ENCODE measurements around the gene GNAZ. TPM values are rescaled to one million over a fixed set of nuclear protein-coding genes. Genes with fewer than 3 reads are reported as not detected.
A peak's percentile ranks its signal among the peaks of the same experiment; 100 is the strongest.
"Not testable (repeated sequence)": the region's sequence is repeated elsewhere in the genome, so short reads cannot be mapped to it uniquely, and the experiment has no call there.

The GNAZ gene
- total and polyA plus RNA-seq, 9 donors = 3.0 to 4.8 (median 3.7) TPM

GRCh38 chr22:23044570-23044969 lies 25.7 kb upstream of the GNAZ start:
- peaks cover 5% of the 10 kb centered on the region for H3K27me3 ChIP-seq (ENCODE audit: control insufficient read depth, insufficient read depth, low read length)
- no peak overlapping the region for H3K4me3 ChIP-seq (ENCODE audit: low read length)
- H3K9me3 ChIP-seq (replicated peaks; ENCODE audit: control insufficient read depth, low read depth, low read length) = peaks cover 16% of the 10 kb centered on the region
- H3K36me3 ChIP-seq (ENCODE audit: control insufficient read depth, insufficient read depth, low read length) = no peaks in the 10 kb centered on the region
- no peaks in the 10 kb centered on the region for H3K4me1 ChIP-seq (ENCODE audit: control insufficient read depth, insufficient read depth, low read length)
- H3K27ac ChIP-seq (ENCODE audit: low read length) = no peak overlapping the region
- no peak for DNase-seq
- no CpG with 5 or more reads among the region's 1 CpG for WGBS (ENCODE audit: insufficient coverage)

GRCh38 chr22:23045461-23045860 lies 24.9 kb upstream of the GNAZ start:
- Histone ChIP-seq H3K9me3 (replicated peaks; ENCODE audit: control insufficient read depth, low read depth, low read length) (peaks cover 16% of the 10 kb centered on the region), H3K4me1 (ENCODE audit: control insufficient read depth, insufficient read depth, low read length) (no peaks in the 10 kb centered on the region), H3K36me3 (ENCODE audit: control insufficient read depth, insufficient read depth, low read length) (no peaks in the 10 kb centered on the region), H3K27me3 (ENCODE audit: control insufficient read depth, insufficient read depth, low read length) (peaks cover 5% of the 10 kb centered on the region), H3K4me3 (ENCODE audit: low read length) (no peak overlapping the region), H3K27ac (ENCODE audit: low read length) (no peak overlapping the region)
- no CpG with 5 or more reads among the region's 2 CpGs for WGBS (ENCODE audit: insufficient coverage)
- DNase-seq = no peak

- peaks cover 5% of the 10 kb centered on the region for H3K27me3 ChIP-seq (ENCODE audit: control insufficient read depth, insufficient read depth, low read length)
- no peak overlapping the region for H3K4me3 ChIP-seq (ENCODE audit: low read length)
- no peak overlapping the region for H3K27ac ChIP-seq (ENCODE audit: low read length)
- H3K4me1 ChIP-seq (ENCODE audit: control insufficient read depth, insufficient read depth, low read length) = no peaks in the 10 kb centered on the region
- H3K9me3 ChIP-seq (replicated peaks; ENCODE audit: control insufficient read depth, low read depth, low read length) = peaks cover 16% of the 10 kb centered on the region
- H3K36me3 ChIP-seq (ENCODE audit: control insufficient read depth, insufficient read depth, low read length) = no peaks in the 10 kb centered on the region
- WGBS (ENCODE audit: insufficient coverage) = 70% methylated on average over 4 of the region's 8 CpGs
- DNase-seq = peak; percentile 19
Measured at GRCh38 chr22:23047265-23047664, 23.1 kb upstream of the GNAZ start.

- Histone ChIP-seq H3K36me3 (ENCODE audit: control insufficient read depth, insufficient read depth, low read length) (no peaks in the 10 kb centered on the region), H3K27me3 (ENCODE audit: control insufficient read depth, insufficient read depth, low read length) (peaks cover 5% of the 10 kb centered on the region), H3K4me3 (ENCODE audit: low read length) (no peak overlapping the region), H3K4me1 (ENCODE audit: control insufficient read depth, insufficient read depth, low read length) (no peaks in the 10 kb centered on the region), H3K27ac (ENCODE audit: low read length) (no peak overlapping the region), H3K9me3 (replicated peaks; ENCODE audit: control insufficient read depth, low read depth, low read length) (peaks cover 16% of the 10 kb centered on the region)
- WGBS (ENCODE audit: insufficient coverage) = 82% methylated on average over 5 of the region's 6 CpGs
- no peak for DNase-seq
Measured at GRCh38 chr22:23047742-23048141, 22.6 kb upstream of the GNAZ start.

- peaks cover 16% of the 10 kb centered on the region for H3K9me3 ChIP-seq (replicated peaks; ENCODE audit: control insufficient read depth, low read depth, low read length)
- not testable (repeated sequence) for H3K27ac ChIP-seq (ENCODE audit: low read length); H3K27me3 ChIP-seq (ENCODE audit: control insufficient read depth, insufficient read depth, low read length); H3K4me1 ChIP-seq (ENCODE audit: control insufficient read depth, insufficient read depth, low read length); DNase-seq; H3K36me3 ChIP-seq (ENCODE audit: control insufficient read depth, insufficient read depth, low read length); H3K4me3 ChIP-seq (ENCODE audit: low read length)
- no CpG with 5 or more reads among the region's 1 CpG for WGBS (ENCODE audit: insufficient coverage)
Measured at GRCh38 chr22:23050546-23050945, 19.8 kb upstream of the GNAZ start.

GRCh38 chr22:23053051-23053707 lies 17.1 kb upstream of the GNAZ start:
- Histone ChIP-seq H3K27me3 (ENCODE audit: control insufficient read depth, insufficient read depth, low read length) (peaks cover 7% of the 10 kb centered on the region), H3K4me3 (ENCODE audit: low read length) (no peak overlapping the region), H3K27ac (ENCODE audit: low read length) (no peak overlapping the region), H3K9me3 (replicated peaks; ENCODE audit: control insufficient read depth, low read depth, low read length) (peaks cover 10% of the 10 kb centered on the region), H3K36me3 (ENCODE audit: control insufficient read depth, insufficient read depth, low read length) (no peaks in the 10 kb centered on the region), H3K4me1 (ENCODE audit: control insufficient read depth, insufficient read depth, low read length) (no peaks in the 10 kb centered on the region)
- no peak for DNase-seq
- WGBS (ENCODE audit: insufficient coverage) = 57% methylated on average over 4 of the region's 5 CpGs

GRCh38 chr22:23053912-23054530 lies 16.3 kb upstream of the GNAZ start:
- H3K4me1 ChIP-seq (ENCODE audit: control insufficient read depth, insufficient read depth, low read length) = no peaks in the 10 kb centered on the region
- H3K36me3 ChIP-seq (ENCODE audit: control insufficient read depth, insufficient read depth, low read length) = no peaks in the 10 kb centered on the region
- peaks cover 7% of the 10 kb centered on the region for H3K27me3 ChIP-seq (ENCODE audit: control insufficient read depth, insufficient read depth, low read length)
- H3K9me3 ChIP-seq (replicated peaks; ENCODE audit: control insufficient read depth, low read depth, low read length) = peaks cover 10% of the 10 kb centered on the region
- no peak overlapping the region for H3K4me3 ChIP-seq (ENCODE audit: low read length)
- 88% methylated on average over 5 of the region's 8 CpGs for WGBS (ENCODE audit: insufficient coverage)
- H3K27ac ChIP-seq (ENCODE audit: low read length) = no peak overlapping the region
- no peak for DNase-seq

GRCh38 chr22:23054531-23055257 lies 15.6 kb upstream of the GNAZ start:
- H3K4me3 ChIP-seq (ENCODE audit: low read length) = no peak overlapping the region
- H3K27ac ChIP-seq (ENCODE audit: low read length) = no peak overlapping the region
- H3K27me3 ChIP-seq (ENCODE audit: control insufficient read depth, insufficient read depth, low read length) = peaks cover 7% of the 10 kb centered on the region
- H3K9me3 ChIP-seq (replicated peaks; ENCODE audit: control insufficient read depth, low read depth, low read length) = peaks cover 10% of the 10 kb centered on the region
- WGBS (ENCODE audit: insufficient coverage) = 69% methylated on average over 5 of the region's 5 CpGs
- no peaks in the 10 kb centered on the region for H3K4me1 ChIP-seq (ENCODE audit: control insufficient read depth, insufficient read depth, low read length)
- H3K36me3 ChIP-seq (ENCODE audit: control insufficient read depth, insufficient read depth, low read length) = no peaks in the 10 kb centered on the region
- no peak for DNase-seq

- no peak overlapping the region for H3K27ac ChIP-seq (ENCODE audit: low read length)
- H3K4me1 ChIP-seq (ENCODE audit: control insufficient read depth, insufficient read depth, low read length) = no peaks in the 10 kb centered on the region
- peaks cover 10% of the 10 kb centered on the region for H3K9me3 ChIP-seq (replicated peaks; ENCODE audit: control insufficient read depth, low read depth, low read length)
- no peak for DNase-seq
- WGBS (ENCODE audit: insufficient coverage) = 75% methylated on average over 3 of the region's 7 CpGs
- H3K36me3 ChIP-seq (ENCODE audit: control insufficient read depth, insufficient read depth, low read length) = no peaks in the 10 kb centered on the region
- H3K4me3 ChIP-seq (ENCODE audit: low read length) = no peak overlapping the region
- peaks cover 7% of the 10 kb centered on the region for H3K27me3 ChIP-seq (ENCODE audit: control insufficient read depth, insufficient read depth, low read length)
Measured at GRCh38 chr22:23055449-23056179, 14.7 kb upstream of the GNAZ start.

- Histone ChIP-seq H3K27ac (ENCODE audit: low read length) (no peak overlapping the region), H3K27me3 (ENCODE audit: control insufficient read depth, insufficient read depth, low read length) (peaks cover 7% of the 10 kb centered on the region), H3K36me3 (ENCODE audit: control insufficient read depth, insufficient read depth, low read length) (no peaks in the 10 kb centered on the region), H3K4me1 (ENCODE audit: control insufficient read depth, insufficient read depth, low read length) (no peaks in the 10 kb centered on the region), H3K4me3 (ENCODE audit: low read length) (no peak overlapping the region), H3K9me3 (replicated peaks; ENCODE audit: control insufficient read depth, low read depth, low read length) (peaks cover 10% of the 10 kb centered on the region)
- 9% methylated on average over 1 of the region's 1 CpG for WGBS (ENCODE audit: insufficient coverage)
- no peak for DNase-seq
Measured at GRCh38 chr22:23057331-23057730, 13.0 kb upstream of the GNAZ start.
